A673 (cell line): ENCODE data around the gene URI1.

ENCODE experiments used
- EZH2 ChIP-seq: fragments of 200-600 bp; sonication (generic); IDR thresholded peaks from 2 replicates; pipeline ENCODE4 v1.6.1; 2017; ENCODE audit warnings: borderline replicate concordance, low read depth, mild to moderate bottlenecking, mixed read lengths, antibody characterized with exemption, low read length; ENCODE audit not compliant: poor library complexity, severe bottlenecking
- TF ChIP-seq, protein P1 (sequence below): fragments of 300-800, 200-600 bp; sonication (generic); conservative IDR thresholded peaks from 2 replicates; pipeline ENCODE4 v1.5.1; 2017; ENCODE audit warnings: low read depth, mild to moderate bottlenecking, antibody characterized with exemption, low read length, moderate library complexity, mixed read lengths

- TF ChIP-seq, protein P1, sequence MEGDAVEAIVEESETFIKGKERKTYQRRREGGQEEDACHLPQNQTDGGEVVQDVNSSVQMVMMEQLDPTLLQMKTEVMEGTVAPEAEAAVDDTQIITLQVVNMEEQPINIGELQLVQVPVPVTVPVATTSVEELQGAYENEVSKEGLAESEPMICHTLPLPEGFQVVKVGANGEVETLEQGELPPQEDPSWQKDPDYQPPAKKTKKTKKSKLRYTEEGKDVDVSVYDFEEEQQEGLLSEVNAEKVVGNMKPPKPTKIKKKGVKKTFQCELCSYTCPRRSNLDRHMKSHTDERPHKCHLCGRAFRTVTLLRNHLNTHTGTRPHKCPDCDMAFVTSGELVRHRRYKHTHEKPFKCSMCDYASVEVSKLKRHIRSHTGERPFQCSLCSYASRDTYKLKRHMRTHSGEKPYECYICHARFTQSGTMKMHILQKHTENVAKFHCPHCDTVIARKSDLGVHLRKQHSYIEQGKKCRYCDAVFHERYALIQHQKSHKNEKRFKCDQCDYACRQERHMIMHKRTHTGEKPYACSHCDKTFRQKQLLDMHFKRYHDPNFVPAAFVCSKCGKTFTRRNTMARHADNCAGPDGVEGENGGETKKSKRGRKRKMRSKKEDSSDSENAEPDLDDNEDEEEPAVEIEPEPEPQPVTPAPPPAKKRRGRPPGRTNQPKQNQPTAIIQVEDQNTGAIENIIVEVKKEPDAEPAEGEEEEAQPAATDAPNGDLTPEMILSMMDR = no peak
- TF ChIP-seq EZH2 = no peak
Observed at GRCh38 chr19:29946645-29947044, 4.6 kb downstream of the URI1 start.
